ENCODE measurements around the gene MAB21L4.

MAB21L4 gene

GRCh38 chr2:240836781-240837467 lies 59.0 kb downstream of the MAB21L4 start:
- H3K4me3 ChIP-seq (ENCODE audit: low read depth, low read length) = no peak overlapping the region
- no peak for DNase-seq (ENCODE audit: low read depth)
- no peak for TF ChIP-seq MYC (IDR thresholded peaks at IDR 0.05; ENCODE audit: low read depth, low read length)
- TF ChIP-seq, protein P1, sequence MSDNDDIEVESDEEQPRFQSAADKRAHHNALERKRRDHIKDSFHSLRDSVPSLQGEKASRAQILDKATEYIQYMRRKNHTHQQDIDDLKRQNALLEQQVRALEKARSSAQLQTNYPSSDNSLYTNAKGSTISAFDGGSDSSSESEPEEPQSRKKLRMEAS (IDR thresholded peaks at IDR 0.05; ENCODE audit: low read depth, low read length) = no peak
- no peak for TF ChIP-seq POLR2A (IDR thresholded peaks at IDR 0.05; ENCODE audit: extremely low read depth, insufficient read length)
